ENCODE measurements around the gene MROH7. TPM values are rescaled to one million over a fixed set of nuclear protein-coding genes. Genes with fewer than 3 reads are reported as not detected.
A peak's percentile ranks its signal among the peaks of the same experiment; 100 is the strongest.

Gene MROH7
- total RNA-seq, 1 experiment from 2014 or later = not detected

- H2AFZ ChIP-seq (ENCODE audit: low read length) = no peak overlapping the region
- no peak overlapping the region for H3K4me2 ChIP-seq (ENCODE audit: low read depth, low read length, poor library complexity, severe bottlenecking)
- H3K4me3 ChIP-seq (ENCODE audit: low read length) = no peak overlapping the region
- no peaks in the 10 kb centered on the region for H4K20me1 ChIP-seq (ENCODE audit: insufficient read depth, low read depth, low read length)
- no peaks in the 10 kb centered on the region for H3K9me3 ChIP-seq (ENCODE audit: low read length)
- no peaks in the 10 kb centered on the region for H3K79me2 ChIP-seq (ENCODE audit: low read length)
- no peaks in the 10 kb centered on the region for H3K27me3 ChIP-seq (ENCODE audit: low read length)
- H3K36me3 ChIP-seq (ENCODE audit: insufficient read depth, low read length) = no peaks in the 10 kb centered on the region
- no peaks in the 10 kb centered on the region for H3K9me2 ChIP-seq (replicated peaks; ENCODE audit: insufficient read depth, low read length)
- no peaks in the 10 kb centered on the region for H3K4me1 ChIP-seq (ENCODE audit: low read length)
- H3K9ac ChIP-seq (ENCODE audit: low read length) = no peak overlapping the region
- H3K27ac ChIP-seq (ENCODE audit: low read length) = no peak overlapping the region
- no peak for DNase-seq
These were observed 26.2 kb downstream of the MROH7 start for GRCh38 chr1:54667797-54668196.

- Histone ChIP-seq H3K9ac (ENCODE audit: low read length) (no peak overlapping the region), H3K27me3 (ENCODE audit: low read length) (no peaks in the 10 kb centered on the region), H4K20me1 (ENCODE audit: insufficient read depth, low read depth, low read length) (no peaks in the 10 kb centered on the region), H3K79me2 (ENCODE audit: low read length) (no peaks in the 10 kb centered on the region), H3K36me3 (ENCODE audit: insufficient read depth, low read length) (no peaks in the 10 kb centered on the region), H2AFZ (ENCODE audit: low read length) (no peak overlapping the region), H3K9me3 (ENCODE audit: low read length) (no peaks in the 10 kb centered on the region), H3K4me3 (ENCODE audit: low read length) (no peak overlapping the region), H3K9me2 (replicated peaks; ENCODE audit: insufficient read depth, low read length) (no peaks in the 10 kb centered on the region), H3K4me2 (ENCODE audit: low read depth, low read length, poor library complexity, severe bottlenecking) (no peak overlapping the region), H3K4me1 (ENCODE audit: low read length) (no peaks in the 10 kb centered on the region), H3K27ac (ENCODE audit: low read length) (no peak overlapping the region)
- DNase-seq = peak; percentile 54
These were observed 27.0 kb downstream of the MROH7 start for GRCh38 chr1:54668567-54668966.

DNA sequence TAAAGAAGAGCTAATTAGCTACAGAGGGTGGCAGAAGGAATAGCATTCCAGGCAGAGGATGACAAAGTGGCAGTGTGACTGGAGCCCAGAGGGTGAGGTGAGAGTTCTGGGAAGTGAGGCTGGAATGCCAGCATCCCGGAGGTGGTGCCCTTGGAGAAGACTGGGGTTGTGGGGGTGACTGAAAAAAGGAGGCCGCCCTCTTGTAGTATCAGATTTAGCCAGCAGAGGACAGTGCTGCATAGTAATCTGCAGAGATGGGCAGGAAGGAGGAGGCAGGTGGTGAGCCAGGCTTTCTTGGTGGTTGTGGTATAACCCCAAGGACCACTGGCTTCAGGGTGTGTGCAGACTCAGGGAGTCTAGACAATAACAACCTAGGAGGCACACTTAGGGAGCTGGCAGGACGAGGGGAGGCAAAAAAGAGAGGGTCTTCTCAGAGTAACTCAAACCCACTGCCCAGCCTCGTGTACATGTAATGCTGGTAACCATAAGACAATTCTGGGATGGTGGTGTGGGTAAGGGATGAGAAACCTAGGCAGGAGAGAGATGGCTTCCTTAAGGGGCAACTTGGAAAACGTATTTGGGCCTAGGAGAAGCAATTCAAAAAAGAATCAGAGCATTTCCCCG is 30.5 kb downstream of the MROH7 start:
- H3K36me3 ChIP-seq (ENCODE audit: insufficient read depth, low read length) = no peaks in the 10 kb centered on the region
- no peaks in the 10 kb centered on the region for H3K4me1 ChIP-seq (ENCODE audit: low read length)
- no peaks in the 10 kb centered on the region for H3K27me3 ChIP-seq (ENCODE audit: low read length)
- no peak overlapping the region for H3K4me3 ChIP-seq (ENCODE audit: low read length)
- no peak overlapping the region for H3K9ac ChIP-seq (ENCODE audit: low read length)
- no peak overlapping the region for H3K4me2 ChIP-seq (ENCODE audit: low read depth, low read length, poor library complexity, severe bottlenecking)
- peak; percentile 81 for DNase-seq
- no peaks in the 10 kb centered on the region for H3K79me2 ChIP-seq (ENCODE audit: low read length)
- H2AFZ ChIP-seq (ENCODE audit: low read length) = no peak overlapping the region
- no peaks in the 10 kb centered on the region for H3K9me3 ChIP-seq (ENCODE audit: low read length)
- no peaks in the 10 kb centered on the region for H3K9me2 ChIP-seq (replicated peaks; ENCODE audit: insufficient read depth, low read length)
- no peak overlapping the region for H3K27ac ChIP-seq (ENCODE audit: low read length)
- H4K20me1 ChIP-seq (ENCODE audit: insufficient read depth, low read depth, low read length) = no peaks in the 10 kb centered on the region

GRCh38 chr1:54678776-54679643 is 37.4 kb downstream of the MROH7 start:
- no peak for DNase-seq
- no peak overlapping the region for H3K27ac ChIP-seq (ENCODE audit: low read length)
- H3K36me3 ChIP-seq (ENCODE audit: insufficient read depth, low read length) = no peaks in the 10 kb centered on the region
- H2AFZ ChIP-seq (ENCODE audit: low read length) = no peak overlapping the region
- H3K27me3 ChIP-seq (ENCODE audit: low read length) = no peaks in the 10 kb centered on the region
- no peaks in the 10 kb centered on the region for H3K9me3 ChIP-seq (ENCODE audit: low read length)
- no peak overlapping the region for H3K4me2 ChIP-seq (ENCODE audit: low read depth, low read length, poor library complexity, severe bottlenecking)
- no peaks in the 10 kb centered on the region for H3K4me1 ChIP-seq (ENCODE audit: low read length)
- H3K9ac ChIP-seq (ENCODE audit: low read length) = no peak overlapping the region
- no peak overlapping the region for H3K4me3 ChIP-seq (ENCODE audit: low read length)
- no peaks in the 10 kb centered on the region for H3K9me2 ChIP-seq (replicated peaks; ENCODE audit: insufficient read depth, low read length)
- no peaks in the 10 kb centered on the region for H4K20me1 ChIP-seq (ENCODE audit: insufficient read depth, low read depth, low read length)
- no peaks in the 10 kb centered on the region for H3K79me2 ChIP-seq (ENCODE audit: low read length)

- Histone ChIP-seq H3K27ac (ENCODE audit: low read length) (no peak overlapping the region), H3K4me2 (ENCODE audit: low read depth, low read length, poor library complexity, severe bottlenecking) (no peak overlapping the region), H3K9ac (ENCODE audit: low read length) (no peak overlapping the region), H3K4me3 (ENCODE audit: low read length) (no peak overlapping the region), H3K9me2 (replicated peaks; ENCODE audit: insufficient read depth, low read length) (no peaks in the 10 kb centered on the region), H3K4me1 (ENCODE audit: low read length) (no peaks in the 10 kb centered on the region), H3K27me3 (ENCODE audit: low read length) (no peaks in the 10 kb centered on the region), H2AFZ (ENCODE audit: low read length) (no peak overlapping the region), H3K79me2 (ENCODE audit: low read length) (no peaks in the 10 kb centered on the region), H3K9me3 (ENCODE audit: low read length) (no peaks in the 10 kb centered on the region), H4K20me1 (ENCODE audit: insufficient read depth, low read depth, low read length) (no peaks in the 10 kb centered on the region), H3K36me3 (ENCODE audit: insufficient read depth, low read length) (no peaks in the 10 kb centered on the region)
- no peak for DNase-seq
These were observed 38.1 kb downstream of the MROH7 start for GRCh38 chr1:54679706-54680105.

- H3K27me3 ChIP-seq (ENCODE audit: low read length) = no peaks in the 10 kb centered on the region
- H3K79me2 ChIP-seq (ENCODE audit: low read length) = no peaks in the 10 kb centered on the region
- no peak overlapping the region for H3K4me3 ChIP-seq (ENCODE audit: low read length)
- no peak overlapping the region for H2AFZ ChIP-seq (ENCODE audit: low read length)
- no peak for DNase-seq
- H3K36me3 ChIP-seq (ENCODE audit: insufficient read depth, low read length) = no peaks in the 10 kb centered on the region
- H4K20me1 ChIP-seq (ENCODE audit: insufficient read depth, low read depth, low read length) = no peaks in the 10 kb centered on the region
- H3K9me2 ChIP-seq (replicated peaks; ENCODE audit: insufficient read depth, low read length) = no peaks in the 10 kb centered on the region
- H3K4me2 ChIP-seq (ENCODE audit: low read depth, low read length, poor library complexity, severe bottlenecking) = no peak overlapping the region
- no peak overlapping the region for H3K27ac ChIP-seq (ENCODE audit: low read length)
- no peak overlapping the region for H3K9ac ChIP-seq (ENCODE audit: low read length)
- H3K4me1 ChIP-seq (ENCODE audit: low read length) = no peaks in the 10 kb centered on the region
- no peaks in the 10 kb centered on the region for H3K9me3 ChIP-seq (ENCODE audit: low read length)
These were observed 38.8 kb downstream of the MROH7 start for GRCh38 chr1:54680387-54680786.

DNA sequence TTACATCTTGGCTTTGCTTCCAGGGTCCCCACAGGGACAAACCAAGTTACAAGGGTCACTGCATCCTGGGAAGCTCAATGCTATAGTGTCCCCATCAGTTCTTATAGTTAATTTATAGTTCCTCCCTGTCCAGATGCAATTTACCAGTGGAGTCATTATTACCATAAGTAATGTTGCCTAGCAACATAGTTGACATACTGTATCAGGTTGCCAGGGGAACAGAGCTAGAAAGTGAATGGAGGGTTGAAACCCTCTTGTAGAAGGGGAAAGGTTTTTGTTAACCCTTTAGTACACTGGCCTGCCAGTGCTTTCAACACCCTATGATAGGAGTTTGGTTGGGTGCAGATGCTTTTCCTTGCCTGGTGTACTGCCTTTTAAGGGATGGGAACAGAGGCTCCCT is 39.8 kb downstream of the MROH7 start:
- H3K27me3 ChIP-seq (ENCODE audit: low read length) = no peaks in the 10 kb centered on the region

GRCh38 chr1:54683453-54683852 is 41.9 kb downstream of the MROH7 start:
- no peak overlapping the region for H3K4me3 ChIP-seq (ENCODE audit: low read length)
- H3K4me1 ChIP-seq (ENCODE audit: low read length) = no peaks in the 10 kb centered on the region
- no peaks in the 10 kb centered on the region for H3K9me2 ChIP-seq (replicated peaks; ENCODE audit: insufficient read depth, low read length)
- no peaks in the 10 kb centered on the region for H3K9me3 ChIP-seq (ENCODE audit: low read length)
- no peaks in the 10 kb centered on the region for H3K27me3 ChIP-seq (ENCODE audit: low read length)
- H3K9ac ChIP-seq (ENCODE audit: low read length) = no peak overlapping the region
- H3K4me2 ChIP-seq (ENCODE audit: low read depth, low read length, poor library complexity, severe bottlenecking) = no peak overlapping the region
- H3K79me2 ChIP-seq (ENCODE audit: low read length) = no peaks in the 10 kb centered on the region
- no peak for DNase-seq
- H3K36me3 ChIP-seq (ENCODE audit: insufficient read depth, low read length) = no peaks in the 10 kb centered on the region
- H2AFZ ChIP-seq (ENCODE audit: low read length) = no peak overlapping the region
- H3K27ac ChIP-seq (ENCODE audit: low read length) = no peak overlapping the region
- H4K20me1 ChIP-seq (ENCODE audit: insufficient read depth, low read depth, low read length) = no peaks in the 10 kb centered on the region

More for the DNA sequence above, 39.8 kb downstream of the MROH7 start:
- Histone ChIP-seq H4K20me1 (ENCODE audit: insufficient read depth, low read depth, low read length) (no peaks in the 10 kb centered on the region), H3K4me2 (ENCODE audit: low read depth, low read length, poor library complexity, severe bottlenecking) (no peak overlapping the region), H3K9me2 (replicated peaks; ENCODE audit: insufficient read depth, low read length) (no peaks in the 10 kb centered on the region), H3K9ac (ENCODE audit: low read length) (no peak overlapping the region), H3K9me3 (ENCODE audit: low read length) (no peaks in the 10 kb centered on the region), H3K36me3 (ENCODE audit: insufficient read depth, low read length) (no peaks in the 10 kb centered on the region), H3K4me1 (ENCODE audit: low read length) (no peaks in the 10 kb centered on the region), H3K27ac (ENCODE audit: low read length) (no peak overlapping the region), H3K4me3 (ENCODE audit: low read length) (no peak overlapping the region), H3K79me2 (ENCODE audit: low read length) (no peaks in the 10 kb centered on the region), H2AFZ (ENCODE audit: low read length) (no peak overlapping the region)
- peak; percentile 46 for DNase-seq

All from Karpas-422 (cell line).